Measurements from ENCODE around the gene GAREM1.
"Not testable (repeated sequence)": the region's sequence is repeated elsewhere in the genome, so short reads cannot be mapped to it uniquely, and the experiment has no call there.

GAREM1 gene

GRCh38 chr18:32470714-32471633, at the start of gene GAREM1:
GAREM1 (minus strand) TSS chr18:32470882; CDS start chr18:32470428, 454 bp downstream.
- Histone ChIP-seq H3K27ac (no peak within 1 kb of the TSS), H3K9me3 (ENCODE audit: low read depth, low read length) (no peaks in the 10 kb centered on the region), H3K9ac (ENCODE audit: insufficient read length) (peak within 1 kb of the TSS; percentile 63), H3K36me3 (ENCODE audit: insufficient read depth, low read length) (no peaks in the 10 kb centered on the region), H3K4me3 (peak within 1 kb of the TSS; percentile 84)
- DNase-seq (ENCODE audit: low read depth, low spot score) = no peak
- TF ChIP-seq POLR2AphosphoS5 (IDR thresholded peaks at IDR 0.05; ENCODE audit: borderline replicate concordance, low read depth, low read length) = peak; percentile 54; the same call in 1 of the 2 replicates
- no peak for TF ChIP-seq EZH2 (IDR thresholded peaks at IDR 0.05)

GRCh38 chr18:32511147-32511546, 40.5 kb upstream of the GAREM1 start:
- no peak for TF ChIP-seq EZH2 (IDR thresholded peaks at IDR 0.05)
- TF ChIP-seq POLR2AphosphoS5 (IDR thresholded peaks at IDR 0.05; ENCODE audit: borderline replicate concordance, low read depth, low read length) = no peak
- no peak for TF ChIP-seq FOXP2 (optimal IDR thresholded peaks at IDR 0.05; ENCODE audit: control extremely low read depth, extremely low read length, insufficient read depth)
- Histone ChIP-seq H3K9me3 (ENCODE audit: low read depth, low read length) (no peaks in the 10 kb centered on the region), H3K27ac (no peak overlapping the region), H3K36me3 (ENCODE audit: insufficient read depth, low read length) (no peaks in the 10 kb centered on the region), H3K9ac (ENCODE audit: insufficient read length) (no peak overlapping the region), H3K4me3 (no peak overlapping the region)
- DNase-seq (ENCODE audit: low read depth, low spot score) = no peak

- H3K36me3 ChIP-seq (ENCODE audit: insufficient read depth, low read length) = no peaks in the 10 kb centered on the region
- H3K27ac ChIP-seq = no peak overlapping the region
- no peak overlapping the region for H3K4me3 ChIP-seq
- no peaks in the 10 kb centered on the region for H3K9me3 ChIP-seq (ENCODE audit: low read depth, low read length)
- H3K9ac ChIP-seq (ENCODE audit: insufficient read length) = no peak overlapping the region
- TF ChIP-seq POLR2AphosphoS5 (IDR thresholded peaks at IDR 0.05; ENCODE audit: borderline replicate concordance, low read depth, low read length) (no peak), FOXP2 (optimal IDR thresholded peaks at IDR 0.05; ENCODE audit: control extremely low read depth, extremely low read length, insufficient read depth) (no peak), EZH2 (IDR thresholded peaks at IDR 0.05) (no peak)
- DNase-seq (ENCODE audit: low read depth, low spot score) = no peak
Measured at GRCh38 chr18:32509111-32509510, 38.4 kb upstream of the GAREM1 start.

- TF ChIP-seq POLR2AphosphoS5 (IDR thresholded peaks at IDR 0.05; ENCODE audit: borderline replicate concordance, low read depth, low read length) = no peak
- no peak for TF ChIP-seq EZH2 (IDR thresholded peaks at IDR 0.05)
- no peak for TF ChIP-seq FOXP2 (optimal IDR thresholded peaks at IDR 0.05; ENCODE audit: control extremely low read depth, extremely low read length, insufficient read depth)
- DNase-seq (ENCODE audit: low read depth, low spot score) = no peak
- Histone ChIP-seq H3K36me3 (ENCODE audit: insufficient read depth, low read length) (no peaks in the 10 kb centered on the region), H3K27ac (no peak overlapping the region), H3K9ac (ENCODE audit: insufficient read length) (no peak overlapping the region), H3K9me3 (ENCODE audit: low read depth, low read length) (no peaks in the 10 kb centered on the region), H3K4me3 (no peak overlapping the region)
Measured at GRCh38 chr18:32507093-32507492, 36.4 kb upstream of the GAREM1 start.

GRCh38 chr18:32502014-32502413, 31.3 kb upstream of the GAREM1 start:
- Histone ChIP-seq H3K9me3 (ENCODE audit: low read depth, low read length) (no peaks in the 10 kb centered on the region), H3K36me3 (ENCODE audit: insufficient read depth, low read length) (no peaks in the 10 kb centered on the region), H3K4me3 (no peak overlapping the region), H3K27ac (no peak overlapping the region), H3K9ac (ENCODE audit: insufficient read length) (no peak overlapping the region)
- DNase-seq (ENCODE audit: low read depth, low spot score) = no peak
- TF ChIP-seq POLR2AphosphoS5 (IDR thresholded peaks at IDR 0.05; ENCODE audit: borderline replicate concordance, low read depth, low read length) (no peak), EZH2 (IDR thresholded peaks at IDR 0.05) (no peak), FOXP2 (optimal IDR thresholded peaks at IDR 0.05; ENCODE audit: control extremely low read depth, extremely low read length, insufficient read depth) (no peak)

- not testable (repeated sequence) for H3K4me3 ChIP-seq; H3K36me3 ChIP-seq (ENCODE audit: insufficient read depth, low read length); H3K9ac ChIP-seq (ENCODE audit: insufficient read length); H3K27ac ChIP-seq; H3K9me3 ChIP-seq (ENCODE audit: low read depth, low read length); DNase-seq (ENCODE audit: low read depth, low spot score)
Measured at GRCh38 chr18:32501242-32501641, 30.6 kb upstream of the GAREM1 start.

GRCh38 chr18:32483002-32483401, 12.3 kb upstream of the GAREM1 start:
- no peak overlapping the region for H3K9ac ChIP-seq (ENCODE audit: insufficient read length)
- H3K27ac ChIP-seq = no peak overlapping the region
- no peaks in the 10 kb centered on the region for H3K36me3 ChIP-seq (ENCODE audit: insufficient read depth, low read length)
- TF ChIP-seq POLR2AphosphoS5 (IDR thresholded peaks at IDR 0.05; ENCODE audit: borderline replicate concordance, low read depth, low read length) = no peak
- TF ChIP-seq FOXP2 (optimal IDR thresholded peaks at IDR 0.05; ENCODE audit: control extremely low read depth, extremely low read length, insufficient read depth) = no peak
- no peak for TF ChIP-seq EZH2 (IDR thresholded peaks at IDR 0.05)
- no peak for DNase-seq (ENCODE audit: low read depth, low spot score)
- H3K4me3 ChIP-seq = no peak overlapping the region
- H3K9me3 ChIP-seq (ENCODE audit: low read depth, low read length) = no peaks in the 10 kb centered on the region

- Histone ChIP-seq H3K9me3 (ENCODE audit: low read depth, low read length) (no peaks in the 10 kb centered on the region), H3K36me3 (ENCODE audit: insufficient read depth, low read length) (no peaks in the 10 kb centered on the region), H3K9ac (ENCODE audit: insufficient read length) (no peak overlapping the region), H3K27ac (no peak overlapping the region), H3K4me3 (no peak overlapping the region)
- TF ChIP-seq FOXP2 (optimal IDR thresholded peaks at IDR 0.05; ENCODE audit: control extremely low read depth, extremely low read length, insufficient read depth) (no peak), POLR2AphosphoS5 (IDR thresholded peaks at IDR 0.05; ENCODE audit: borderline replicate concordance, low read depth, low read length) (no peak), EZH2 (IDR thresholded peaks at IDR 0.05) (no peak)
- no peak for DNase-seq (ENCODE audit: low read depth, low spot score)
Measured at GRCh38 chr18:32482117-32482516, 11.4 kb upstream of the GAREM1 start.

- no peak for DNase-seq (ENCODE audit: low read depth, low spot score)
- Histone ChIP-seq H3K27ac (no peak overlapping the region), H3K4me3 (no peak overlapping the region), H3K36me3 (ENCODE audit: insufficient read depth, low read length) (no peaks in the 10 kb centered on the region), H3K9me3 (ENCODE audit: low read depth, low read length) (no peaks in the 10 kb centered on the region), H3K9ac (ENCODE audit: insufficient read length) (no peak overlapping the region)
- TF ChIP-seq POLR2AphosphoS5 (IDR thresholded peaks at IDR 0.05; ENCODE audit: borderline replicate concordance, low read depth, low read length) (no peak), EZH2 (IDR thresholded peaks at IDR 0.05) (no peak), FOXP2 (optimal IDR thresholded peaks at IDR 0.05; ENCODE audit: control extremely low read depth, extremely low read length, insufficient read depth) (no peak)
Measured at GRCh38 chr18:32480581-32480980, 9.9 kb upstream of the GAREM1 start.

Data from SK-N-MC (cell line).